NCI-H226 (cell line): ENCODE results near the gene RTN4R.

Experiments used
- DNase-seq: peaks from one replicate; pipeline ENCODE4 v3.0.0-alpha.2; 2015

The RTN4R gene

GRCh38 chr22:20254975-20255946 lies 12.9 kb downstream of the RTN4R start:
- DNase-seq: no peak

GRCh38 chr22:20253161-20253560 lies 15.0 kb downstream of the RTN4R start:
- DNase-seq: no peak

DNA sequence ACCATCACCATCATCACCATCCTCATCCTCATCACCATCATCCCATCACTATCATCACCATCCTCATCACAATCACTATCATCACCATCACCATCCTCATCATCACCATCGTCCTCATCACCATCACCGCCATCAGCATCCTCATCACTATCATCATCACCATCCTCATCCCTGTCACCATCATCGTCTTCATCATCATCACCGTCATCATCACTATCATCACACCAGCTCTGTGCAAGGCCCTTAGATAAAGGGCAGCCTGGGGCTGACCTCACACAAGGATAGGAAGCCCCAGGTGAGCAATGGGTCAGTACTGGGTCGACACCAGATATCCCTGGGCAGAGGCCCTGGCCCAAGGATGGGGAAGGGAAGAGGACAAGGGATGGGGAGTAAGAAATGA lies 16.1 kb downstream of the RTN4R start:
- no peak for DNase-seq

- DNase-seq: no peak
Observed at GRCh38 chr22:20251491-20251890, 16.6 kb downstream of the RTN4R start.

DNA sequence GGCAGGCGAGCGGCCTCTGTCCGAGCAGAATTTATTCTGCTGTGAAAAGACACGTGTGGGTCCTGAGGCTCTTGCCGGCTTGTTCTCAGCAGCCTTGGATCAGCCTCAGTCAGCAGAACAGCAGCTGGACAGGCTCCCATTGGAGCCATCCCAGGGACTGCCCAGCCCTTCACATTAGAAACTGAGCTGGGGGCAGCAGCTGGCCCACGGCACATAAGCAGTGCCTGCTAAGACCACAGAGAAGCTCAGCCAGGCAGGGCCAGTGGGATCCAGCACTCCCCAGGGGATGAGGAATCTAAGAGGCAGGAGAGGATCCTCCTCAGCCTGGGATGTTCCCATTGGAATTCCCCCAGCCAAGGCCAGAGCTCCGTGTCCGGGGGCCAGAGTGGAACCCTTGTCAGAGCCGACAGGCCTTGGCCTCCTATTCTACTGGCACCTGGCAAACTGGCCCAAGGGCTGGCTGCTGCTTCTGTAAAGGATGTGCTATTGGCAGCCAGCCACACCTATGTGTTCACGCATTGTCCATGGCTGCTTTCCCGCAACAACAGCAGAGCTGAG lies 18.2 kb downstream of the RTN4R start:
- DNase-seq: no peak

- DNase-seq: no peak
Observed at GRCh38 chr22:20248461-20248978, 19.6 kb downstream of the RTN4R start.

- DNase-seq: no peak
Observed at GRCh38 chr22:20247608-20248171, 20.4 kb downstream of the RTN4R start.

DNA sequence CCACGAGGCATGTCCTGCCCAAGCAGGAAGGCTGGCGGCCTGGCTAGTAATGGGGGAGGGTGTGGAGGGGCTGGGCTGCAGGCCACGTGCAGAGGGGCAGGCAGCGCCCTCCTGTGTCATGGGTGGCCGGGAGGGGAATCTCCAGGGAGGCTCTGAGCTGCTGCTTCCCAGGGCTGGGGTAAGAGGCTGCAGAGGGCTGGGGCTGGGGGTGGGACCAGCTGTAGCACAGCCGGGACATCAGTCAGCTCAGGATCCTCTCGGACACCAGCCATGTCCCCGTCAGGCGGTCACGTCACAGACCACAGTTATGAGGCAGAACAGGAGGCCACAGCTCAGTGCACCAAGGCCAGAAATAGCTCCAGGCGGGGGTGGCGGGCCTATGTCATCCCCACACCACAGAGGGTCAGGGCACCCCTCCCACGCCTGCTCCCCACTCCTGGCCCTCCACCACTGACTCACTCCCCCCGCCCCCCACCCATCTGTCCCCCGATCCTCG lies 21.1 kb downstream of the RTN4R start:
- DNase-seq: no peak

GRCh38 chr22:20246368-20247009 lies 21.6 kb downstream of the RTN4R start:
- DNase-seq: no peak

- DNase-seq: no peak
Observed at GRCh38 chr22:20245577-20246367, 22.3 kb downstream of the RTN4R start.

- DNase-seq: no peak
Observed at GRCh38 chr22:20244691-20245576, 23.2 kb downstream of the RTN4R start.

DNA sequence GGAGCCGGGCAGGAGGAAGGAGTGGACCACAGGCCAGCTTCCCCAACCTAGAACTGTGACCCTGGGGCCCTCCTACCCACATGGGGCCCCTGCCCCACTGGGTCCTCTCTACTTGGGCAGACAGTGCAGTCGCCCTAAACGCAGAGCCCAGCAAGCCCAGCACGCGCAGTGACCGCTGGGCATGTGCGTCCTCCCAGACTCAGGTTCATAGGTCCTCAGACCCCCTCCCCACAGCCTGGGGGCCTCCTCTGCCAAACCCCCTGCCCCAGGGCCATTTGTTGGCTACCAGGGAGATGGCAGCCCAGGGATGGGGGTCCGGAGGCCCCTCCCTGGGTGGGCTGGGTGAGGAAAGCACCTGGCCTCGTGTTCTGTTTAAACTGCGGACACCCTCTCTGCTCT lies 23.9 kb downstream of the RTN4R start:
- DNase-seq: no peak

GRCh38 chr22:20243537-20244249 lies 24.4 kb downstream of the RTN4R start:
- peak; percentile 70 for DNase-seq

- no peak for DNase-seq
Observed at GRCh38 chr22:20243176-20243536, 25.0 kb downstream of the RTN4R start.

- no peak for DNase-seq
Observed at GRCh38 chr22:20242393-20243175, 25.5 kb downstream of the RTN4R start.

- no peak for DNase-seq
Observed at GRCh38 chr22:20241579-20242392, 26.3 kb downstream of the RTN4R start.

DNA sequence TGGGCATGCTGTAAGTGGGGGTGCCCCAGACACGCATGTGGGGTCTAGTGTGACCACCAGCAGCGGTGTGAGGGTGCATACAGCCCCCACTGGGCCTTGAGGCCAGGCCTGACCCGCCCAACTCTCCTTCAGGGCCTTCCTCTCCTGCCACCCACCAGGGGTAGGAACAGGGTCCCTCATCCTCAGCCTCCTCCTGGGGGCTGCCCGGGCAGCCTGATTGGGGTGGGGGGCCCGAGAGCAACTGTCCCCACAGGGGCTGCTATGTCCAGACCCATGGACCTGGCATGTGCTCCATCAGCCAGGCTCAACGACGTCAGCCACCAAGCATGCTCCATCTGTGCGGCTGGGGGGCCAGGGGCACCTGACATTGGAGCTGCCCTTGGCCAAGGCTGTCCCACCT lies 27.2 kb downstream of the RTN4R start:
- DNase-seq: no peak

DNA sequence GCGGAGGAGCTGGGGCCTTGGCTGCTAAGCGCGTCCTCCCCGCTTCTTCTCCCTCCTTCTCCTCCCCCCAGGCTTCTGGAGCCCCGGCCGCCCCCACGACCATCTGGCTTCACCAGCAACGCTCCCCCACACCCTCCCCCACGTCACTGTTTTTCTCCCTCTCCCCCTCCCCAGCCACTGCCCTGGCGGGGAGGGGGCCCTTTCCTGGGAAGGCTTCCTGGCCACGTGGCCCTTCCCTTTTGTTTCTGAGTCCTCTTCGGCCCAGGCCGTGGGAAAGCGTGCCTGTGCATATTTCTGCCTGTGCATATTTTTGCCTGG lies 27.7 kb downstream of the RTN4R start:
- DNase-seq: no peak
